Mammary microvascular endothelial cell (primary cell): ENCODE measurements around the gene SOX10. TPM values are rescaled to one million over a fixed set of nuclear protein-coding genes. Genes with fewer than 3 reads are reported as not detected.

Experiments used
- total RNA-seq: library from RNA; depleted of rRNA; stranded (reverse); fragments of >200 nt; gene quantifications from 2 replicates; pipeline ENCODE4 v1.2.3, GENCODE V29; 2015

SOX10 gene
- not detected in 2 replicates for total RNA-seq

DNA sequence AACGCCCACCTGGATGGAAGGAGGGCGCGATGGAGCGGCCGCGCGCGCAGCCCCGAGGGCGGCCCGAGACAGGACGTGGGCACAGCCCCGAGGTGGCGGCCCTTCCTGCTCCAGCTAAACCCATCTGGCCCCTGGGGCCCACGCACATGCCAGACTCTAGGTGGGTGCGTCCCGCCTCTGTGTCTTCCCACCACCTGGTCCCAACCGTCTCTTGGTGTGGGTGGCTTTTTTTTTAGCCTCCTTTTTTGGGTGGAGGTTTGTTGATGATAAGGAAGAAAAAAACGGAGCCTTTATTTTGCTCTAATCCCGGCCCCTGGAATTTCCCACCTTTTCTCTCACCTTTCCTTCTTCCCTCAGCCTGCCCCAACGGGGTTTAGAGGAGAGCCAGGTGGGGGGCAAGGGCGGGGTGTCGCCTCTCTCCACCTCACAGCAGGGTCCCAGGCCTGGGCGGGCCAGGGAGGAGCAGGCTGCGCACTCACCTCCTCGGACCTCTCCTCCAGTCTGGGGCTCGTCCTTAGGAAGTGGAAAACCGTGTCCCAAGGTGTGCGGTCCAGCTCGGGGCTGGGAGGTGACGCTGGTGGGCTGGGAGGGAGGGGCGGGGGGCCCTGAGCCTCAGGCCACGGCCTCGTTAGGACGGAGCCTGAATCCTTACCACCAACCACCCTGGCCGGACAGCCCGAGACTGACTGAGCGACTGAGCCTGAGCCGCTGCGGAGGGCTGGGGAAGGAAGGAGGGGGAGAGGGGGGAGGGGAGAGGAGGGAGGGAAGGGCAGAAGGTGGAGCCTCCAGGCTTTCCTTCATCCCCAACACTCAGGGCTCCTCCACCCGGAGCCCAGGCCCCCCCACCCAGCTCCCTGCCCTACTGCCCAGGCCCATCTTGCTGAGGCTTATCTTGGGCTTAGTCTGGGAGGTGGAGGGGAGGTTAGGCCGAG lies at the start of gene SOX10:
Gene SOX10 (minus strand): TSS at position 696 of the 932 bp plus-strand sequence. CDS start 771 bp downstream, outside the sequence.

GRCh38 chr22:37953437-37954179 lies 30.7 kb downstream of the SOX10 start, which contains the start of the genes C22orf23 and POLR2F:
Gene C22orf23 (minus strand): TSS chr22:37953601. CDS start chr22:37953149, 452 bp downstream.
Gene POLR2F (plus strand): TSS chr22:37953699. CDS start chr22:37953788, 89 bp downstream.

Other genes with a start within 250 kb of the SOX10 start
- gene GCAT, start 176.6 kb downstream of the SOX10 start, total RNA-seq = 21.4 and 25.4 TPM in 2 replicates
- not detected in 2 replicates for gene GALR3, start 161.2 kb downstream of the SOX10 start, total RNA-seq
- gene ANKRD54, start 140.2 kb downstream of the SOX10 start, total RNA-seq = 53.6 and 56.5 TPM in 2 replicates
- gene EIF3L, start 135.1 kb downstream of the SOX10 start, total RNA-seq = 325 and 326 TPM in 2 replicates
- 58.0 and 62.5 TPM in 2 replicates for gene MICALL1, start 78.3 kb downstream of the SOX10 start, total RNA-seq
- 0.44 TPM in 1 of 2 replicates, not detected in the other for gene C22orf23, start 31.0 kb downstream of the SOX10 start, total RNA-seq
- gene POLR2F, start 30.9 kb downstream of the SOX10 start, total RNA-seq = 107 and 108 TPM in 2 replicates
- gene PICK1, start 72.8 kb upstream of the SOX10 start, total RNA-seq = 12.8 and 17.2 TPM in 2 replicates
- not detected in 2 replicates for gene SLC16A8, start 99.6 kb upstream of the SOX10 start, total RNA-seq
- 0.07 and 0.54 TPM in 2 replicates for gene BAIAP2L2, start 126.1 kb upstream of the SOX10 start, total RNA-seq
- gene PLA2G6, start 197.3 kb upstream of the SOX10 start, total RNA-seq = 2.5 and 11.9 TPM in 2 replicates
- 65.2 and 94.1 TPM in 2 replicates for gene MAFF, start 217.4 kb upstream of the SOX10 start, total RNA-seq